ENCODE measurements around the gene RPL29. TPM values are rescaled to one million over a fixed set of nuclear protein-coding genes. Genes with fewer than 3 reads are reported as not detected.

Gene RPL29
- total RNA-seq, 1 donor from 2014 or later, result 1,596 TPM

- Mint-ChIP-seq H3K4me3 (no peak overlapping the region), H3K4me1 (ENCODE audit: low read depth) (no peaks in the 10 kb centered on the region), H3K27ac (no peak overlapping the region), H3K36me3 (ENCODE audit: low read depth) (no peaks in the 10 kb centered on the region), H3K9me3 (no peaks in the 10 kb centered on the region), H3K27me3 (ENCODE audit: insufficient read depth) (no peaks in the 10 kb centered on the region)
- intact Hi-C loops (cut with micrococcal nuclease), result no loop called here
- DNase-seq (ENCODE audit: low spot score), result no peak
These were observed 14.7 kb upstream of the RPL29 start for GRCh38 chr3:52010431-52010830.

- H3K27ac Mint-ChIP-seq, result no peak overlapping the region
- H3K4me3 Mint-ChIP-seq, result no peak overlapping the region
- no peaks in the 10 kb centered on the region for H3K4me1 Mint-ChIP-seq (ENCODE audit: low read depth)
- intact Hi-C loops (cut with micrococcal nuclease), result no loop called here
- H3K36me3 Mint-ChIP-seq (ENCODE audit: low read depth), result no peaks in the 10 kb centered on the region
- no peaks in the 10 kb centered on the region for H3K9me3 Mint-ChIP-seq
- no peaks in the 10 kb centered on the region for H3K27me3 Mint-ChIP-seq (ENCODE audit: insufficient read depth)
- DNase-seq (ENCODE audit: low spot score), result no peak
These were observed 11.6 kb upstream of the RPL29 start for GRCh38 chr3:52007291-52007690.

GRCh38 chr3:52006820-52007133 is 11.1 kb upstream of the RPL29 start:
- no peak overlapping the region for H3K4me3 Mint-ChIP-seq
- DNase-seq (ENCODE audit: low spot score), result no peak
- H3K9me3 Mint-ChIP-seq, result no peaks in the 10 kb centered on the region
- H3K27ac Mint-ChIP-seq, result no peak overlapping the region
- H3K27me3 Mint-ChIP-seq (ENCODE audit: insufficient read depth), result peaks cover under 1% of the 10 kb centered on the region
- peaks cover 3% of the 10 kb centered on the region for H3K4me1 Mint-ChIP-seq (ENCODE audit: low read depth)
- no peaks in the 10 kb centered on the region for H3K36me3 Mint-ChIP-seq (ENCODE audit: low read depth)
- intact Hi-C loops (cut with micrococcal nuclease), result no loop called here

GRCh38 chr3:52006017-52006819 is 10.5 kb upstream of the RPL29 start:
- no peak for DNase-seq (ENCODE audit: low spot score)
- H3K4me3 Mint-ChIP-seq, result no peak overlapping the region

GRCh38 chr3:52005571-52005986 is 9.9 kb upstream of the RPL29 start:
- Mint-ChIP-seq H3K4me3 (no peak overlapping the region), H3K9me3 (no peaks in the 10 kb centered on the region), H3K4me1 (ENCODE audit: low read depth) (peaks cover 7% of the 10 kb centered on the region), H3K27me3 (ENCODE audit: insufficient read depth) (peaks cover 4% of the 10 kb centered on the region), H3K27ac (no peak overlapping the region), H3K36me3 (ENCODE audit: low read depth) (no peaks in the 10 kb centered on the region)
- DNase-seq (ENCODE audit: low spot score), result no peak
- intact Hi-C loops (cut with micrococcal nuclease), result no loop called here

More at GRCh38 chr3:52006017-52006819, 10.5 kb upstream of the RPL29 start:
- Mint-ChIP-seq H3K9me3 (no peaks in the 10 kb centered on the region), H3K4me1 (ENCODE audit: low read depth) (peaks cover 7% of the 10 kb centered on the region), H3K27me3 (ENCODE audit: insufficient read depth) (peaks cover 4% of the 10 kb centered on the region), H3K36me3 (ENCODE audit: low read depth) (no peaks in the 10 kb centered on the region), H3K27ac (no peak overlapping the region)
- intact Hi-C loops (cut with micrococcal nuclease), result no loop called here

- peaks cover 4% of the 10 kb centered on the region for H3K27me3 Mint-ChIP-seq (ENCODE audit: insufficient read depth)
- no peaks in the 10 kb centered on the region for H3K9me3 Mint-ChIP-seq
- intact Hi-C loops (cut with micrococcal nuclease), result loop anchor here (5.0 kb wide), 1 partner anchor 217 kb away; no protein-coding TSS in a partner anchor
- peaks cover 7% of the 10 kb centered on the region for H3K4me1 Mint-ChIP-seq (ENCODE audit: low read depth)
- H3K27ac Mint-ChIP-seq, result no peak overlapping the region
- no peak overlapping the region for H3K4me3 Mint-ChIP-seq
- DNase-seq (ENCODE audit: low spot score), result no peak
- no peaks in the 10 kb centered on the region for H3K36me3 Mint-ChIP-seq (ENCODE audit: low read depth)
These were observed 9.3 kb upstream of the RPL29 start for GRCh38 chr3:52004906-52005395.

GRCh38 chr3:52004163-52004787 is 8.6 kb upstream of the RPL29 start:
- Mint-ChIP-seq H3K9me3 (no peaks in the 10 kb centered on the region), H3K4me1 (ENCODE audit: low read depth) (peaks cover 7% of the 10 kb centered on the region), H3K36me3 (ENCODE audit: low read depth) (no peaks in the 10 kb centered on the region), H3K27ac (no peak overlapping the region), H3K27me3 (ENCODE audit: insufficient read depth) (peaks cover 4% of the 10 kb centered on the region), H3K4me3 (no peak overlapping the region)
- intact Hi-C loops (cut with micrococcal nuclease), result loop anchor here (5.0 kb wide), 1 partner anchor 218 kb away; no protein-coding TSS in a partner anchor
- no peak for DNase-seq (ENCODE audit: low spot score)

GRCh38 chr3:52002748-52003147 is 7.1 kb upstream of the RPL29 start:
- no peak for DNase-seq (ENCODE audit: low spot score)
- H3K4me1 Mint-ChIP-seq (ENCODE audit: low read depth), result peaks cover 7% of the 10 kb centered on the region
- peaks cover 4% of the 10 kb centered on the region for H3K27me3 Mint-ChIP-seq (ENCODE audit: insufficient read depth)
- no peak overlapping the region for H3K4me3 Mint-ChIP-seq
- no peaks in the 10 kb centered on the region for H3K9me3 Mint-ChIP-seq
- H3K36me3 Mint-ChIP-seq (ENCODE audit: low read depth), result no peaks in the 10 kb centered on the region
- no peak overlapping the region for H3K27ac Mint-ChIP-seq
- intact Hi-C loops (cut with micrococcal nuclease), result loop anchor here (5.0 kb wide), 1 partner anchor 220 kb away; no protein-coding TSS in a partner anchor

- Mint-ChIP-seq H3K4me3 (no peak overlapping the region), H3K27ac (no peak overlapping the region), H3K4me1 (ENCODE audit: low read depth) (peaks cover 7% of the 10 kb centered on the region), H3K36me3 (ENCODE audit: low read depth) (no peaks in the 10 kb centered on the region), H3K9me3 (no peaks in the 10 kb centered on the region), H3K27me3 (ENCODE audit: insufficient read depth) (peaks cover 9% of the 10 kb centered on the region)
- intact Hi-C loops (cut with micrococcal nuclease), result loop anchor here (1.0 to 5.0 kb wide), 6 partner anchors 52 to 337 kb away; no protein-coding TSS in a partner anchor
- peak; percentile 77 for DNase-seq (ENCODE audit: low spot score)
These were observed 5.8 kb upstream of the RPL29 start for GRCh38 chr3:52001443-52001974.

- H3K27ac Mint-ChIP-seq, result no peak overlapping the region
- no peak overlapping the region for H3K4me3 Mint-ChIP-seq
- H3K9me3 Mint-ChIP-seq, result no peaks in the 10 kb centered on the region
- DNase-seq (ENCODE audit: low spot score), result no peak
- H3K36me3 Mint-ChIP-seq (ENCODE audit: low read depth), result peaks cover 10% of the 10 kb centered on the region
- peaks cover 9% of the 10 kb centered on the region for H3K27me3 Mint-ChIP-seq (ENCODE audit: insufficient read depth)
- intact Hi-C loops (cut with micrococcal nuclease), result loop anchor here (2.0 to 10.0 kb wide), 4 partner anchors 197 to 1645 kb away; partner anchors contain the start of genes ALAS1, CYB561D2, NPRL2 and TMEM115
- peaks cover 15% of the 10 kb centered on the region for H3K4me1 Mint-ChIP-seq (ENCODE audit: low read depth)
These were observed 4.2 kb upstream of the RPL29 start for GRCh38 chr3:51999846-52000245.

- H3K4me3 Mint-ChIP-seq, result no peak overlapping the region
- no peaks in the 10 kb centered on the region for H3K9me3 Mint-ChIP-seq
- H3K4me1 Mint-ChIP-seq (ENCODE audit: low read depth), result peaks cover 26% of the 10 kb centered on the region
These were observed 3.1 kb upstream of the RPL29 start for GRCh38 chr3:51998774-51999173.

GRCh38 chr3:51997935-51998596 is 2.4 kb upstream of the RPL29 start:
- intact Hi-C loops (cut with micrococcal nuclease), result loop anchor here (5.0 to 10.0 kb wide), 2 partner anchors 199 to 1643 kb away; partner anchors contain the start of genes ALAS1, CYB561D2, NPRL2 and TMEM115
- Mint-ChIP-seq H3K4me3 (no peak overlapping the region), H3K4me1 (ENCODE audit: low read depth) (peaks cover 26% of the 10 kb centered on the region), H3K9me3 (no peaks in the 10 kb centered on the region), H3K36me3 (ENCODE audit: low read depth) (peaks cover 25% of the 10 kb centered on the region), H3K27me3 (ENCODE audit: insufficient read depth) (peaks cover 9% of the 10 kb centered on the region), H3K27ac (no peak overlapping the region)
- no peak for DNase-seq (ENCODE audit: low spot score)

More at GRCh38 chr3:51998774-51999173, 3.1 kb upstream of the RPL29 start:
- H3K27ac Mint-ChIP-seq, result no peak overlapping the region
- intact Hi-C loops (cut with micrococcal nuclease), result loop anchor here (5.0 to 10.0 kb wide), 2 partner anchors 199 to 1644 kb away; partner anchors contain the start of genes ALAS1, CYB561D2, NPRL2 and TMEM115
- no peak for DNase-seq (ENCODE audit: low spot score)
- peaks cover 20% of the 10 kb centered on the region for H3K36me3 Mint-ChIP-seq (ENCODE audit: low read depth)
- H3K27me3 Mint-ChIP-seq (ENCODE audit: insufficient read depth), result peaks cover 9% of the 10 kb centered on the region
